Right lobe of liver (tissue), 4 donors: Measurements from ENCODE around the gene KRT23.

Source experiments
- CTCF ChIP-seq, 4 donors: fragments of 200-600 bp in 3 of 4; fragments of 450-650 bp in 1 of 4; IDR thresholded peaks; one replicate each; pipeline versions ENCODE4 v1.5.1 to v1.8.0; 2016 to 2022; ENCODE audit warnings: antibody characterized with exemption in 4 of 4, mild to moderate bottlenecking in 2 of 4
- POLR2A ChIP-seq: fragments of 450-650 bp; IDR thresholded peaks from one replicate; pipeline ENCODE4 v1.6.1; 2017; ENCODE audit warnings: antibody characterized with exemption, mild to moderate bottlenecking
- donor health status: DM: no; HTN: no; CAD: no.
- donor health status: DM: no; HTN: no; CAD: no.
- donor health status: DM: no; HTN: yes; CAD: no.

- TF ChIP-seq CTCF (IDR thresholded peaks at IDR 0.05) (no peak), POLR2A (no peak)
These were observed 12.0 kb upstream of the KRT23 start for GRCh38 chr17:40949418-40949817.
